ENCODE data around the gene HACD3. TPM values are rescaled to one million over a fixed set of nuclear protein-coding genes. Genes with fewer than 3 reads are reported as not detected.

Gene HACD3
- total and polyA plus RNA-seq, 2 donors (not counting 1 experiment from before 2014, with no cell fraction given): 4.5 to 18.8 TPM

- Histone ChIP-seq H2AFZ (ENCODE audit: insufficient read depth, low read depth, low read length, poor library complexity, severe bottlenecking) (peak within 1 kb of the TSS; percentile 93), H4K20me1 (ENCODE audit: control insufficient read depth, insufficient read depth, low read length, poor library complexity, severe bottlenecking) (no peaks in the 10 kb centered on the region), H3K4me3 (ENCODE audit: control extremely low read depth in 1 of 5, extremely low read depth in 1 of 5, insufficient read depth in 1 of 5, low read depth in 2 of 5, low read length in 4 of 5) (peak within 1 kb of the TSS; percentile 61 to 90 (median 85)), H3K9me3 (ENCODE audit: control extremely low read depth in 1 of 3, control insufficient read depth in 2 of 3, insufficient read depth in 1 of 3, low read length in 2 of 3) (no peaks in the 10 kb centered on the region), H3K27me3 (replicated peaks in 1 of 4; ENCODE audit: control extremely low read depth in 1 of 4, control insufficient read depth in 3 of 4, insufficient read depth in 4 of 4, low read length in 3 of 4) (no peaks in the 10 kb centered on the region), H3K79me2 (ENCODE audit: control insufficient read depth, insufficient read depth, low read length) (peaks cover 8% of the 10 kb centered on the region), H3K4me1 (ENCODE audit: control insufficient read depth in 2 of 2, insufficient read depth in 2 of 2, low read length in 2 of 2) (peaks cover 17 to 21% of the 10 kb centered on the region in 2 donors), H3K36me3 (replicated peaks in 1 of 2; ENCODE audit: control extremely low read depth in 1 of 2, control insufficient read depth in 1 of 2, extremely low read depth in 1 of 2, insufficient read depth in 2 of 2, low read length in 1 of 2) (no peaks in the 10 kb centered on the region), H3K4me2 (replicated peaks; ENCODE audit: low read depth, low read length, poor library complexity, severe bottlenecking) (peak within 1 kb of the TSS; percentile 76), H3K27ac (ENCODE audit: low read length in 2 of 2) (peak within 1 kb of the TSS; percentile 78 to 95), H3K9ac (ENCODE audit: low read length) (peak within 1 kb of the TSS; percentile 89)
- DNase-seq (peak; percentile 93), ATAC-seq (ENCODE audit: low read depth) (peak; percentile 97)
- Mint-ChIP-seq H3K27ac (peak within 1 kb of the TSS; percentile 98), H3K4me3 (peak within 1 kb of the TSS; percentile 99), H3K4me1 (peaks cover 38% of the 10 kb centered on the region), H3K9me3 (ENCODE audit: insufficient read depth) (no peaks in the 10 kb centered on the region), H3K27me3 (no peaks in the 10 kb centered on the region)
- under 1% methylated on average over 64 of the region's 64 CpGs for WGBS (ENCODE audit: insufficient coverage)
- no peak for TF ChIP-seq EZH2 (IDR thresholded peaks at IDR 0.05; ENCODE audit: borderline replicate concordance, insufficient read depth, low read depth, low read length, poor library complexity, severe bottlenecking)
- TF ChIP-seq CTCF (IDR thresholded peaks at IDR 0.05): peak; percentile 59
- CTCF ChIA-PET: interaction anchor here (0.6 to 2.6 kb wide), 9 partner anchors 13 to 677 kb away, joined by 3 to 9 read pairs (median 3); partner anchors contain the start of gene RAB11A
- intact Hi-C loops (cut with micrococcal nuclease): loop anchor here (1.0 kb wide), 3 partner anchors 94 to 258 kb away; partner anchors contain the start of genes DPP8 and RAB11A
- POLR2A ChIA-PET: interaction anchor here (0.5 to 1.2 kb wide), 3 partner anchors 81 to 274 kb away, joined by 3 to 7 read pairs (median 4); partner anchors contain the start of gene RAB11A
Measured at GRCh38 chr15:65610871-65611718, 80.8 kb downstream of the HACD3 start, which contains the start of gene INTS14. Gene INTS14 (minus strand): TSS chr15:65611131. CDS start chr15:65607380, 3,751 bp downstream.

Measured in B cell (primary cell).